ENCODE measurements around the gene C11orf21.

DNA sequence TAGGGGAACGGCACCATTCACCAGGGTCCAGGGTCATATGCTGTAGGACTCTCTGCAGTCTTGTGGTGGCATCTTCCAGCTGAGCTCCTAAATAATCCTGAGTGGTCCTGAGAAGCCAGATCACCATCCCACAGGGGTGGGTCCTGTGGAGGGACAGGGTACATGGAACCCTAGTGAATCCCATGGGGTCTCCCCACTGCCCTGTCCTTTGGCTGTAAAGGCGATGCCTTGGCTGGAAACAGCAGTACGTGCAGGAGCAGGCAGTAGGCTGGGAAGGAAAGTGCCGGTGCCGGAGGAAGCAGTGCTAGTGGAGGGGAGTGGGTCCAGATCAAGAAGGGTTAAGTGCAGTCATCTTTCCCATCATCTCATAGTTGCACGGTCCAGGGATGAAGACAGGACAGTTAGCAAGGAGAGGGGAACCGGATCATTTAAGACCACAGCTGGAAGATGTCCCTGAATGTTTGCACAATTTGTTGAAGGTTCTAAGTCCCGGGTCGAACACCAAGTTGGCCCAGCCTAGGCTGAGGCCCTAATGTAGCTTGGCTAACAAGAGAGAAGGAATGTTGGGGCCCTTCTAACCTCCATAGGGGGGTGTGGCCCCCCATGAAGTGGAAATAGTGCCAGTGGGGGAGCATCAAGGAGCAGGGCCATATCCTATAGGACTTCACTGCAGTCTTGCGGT is 18.2 kb upstream of the C11orf21 start:
- TF ChIP-seq, protein P1, sequence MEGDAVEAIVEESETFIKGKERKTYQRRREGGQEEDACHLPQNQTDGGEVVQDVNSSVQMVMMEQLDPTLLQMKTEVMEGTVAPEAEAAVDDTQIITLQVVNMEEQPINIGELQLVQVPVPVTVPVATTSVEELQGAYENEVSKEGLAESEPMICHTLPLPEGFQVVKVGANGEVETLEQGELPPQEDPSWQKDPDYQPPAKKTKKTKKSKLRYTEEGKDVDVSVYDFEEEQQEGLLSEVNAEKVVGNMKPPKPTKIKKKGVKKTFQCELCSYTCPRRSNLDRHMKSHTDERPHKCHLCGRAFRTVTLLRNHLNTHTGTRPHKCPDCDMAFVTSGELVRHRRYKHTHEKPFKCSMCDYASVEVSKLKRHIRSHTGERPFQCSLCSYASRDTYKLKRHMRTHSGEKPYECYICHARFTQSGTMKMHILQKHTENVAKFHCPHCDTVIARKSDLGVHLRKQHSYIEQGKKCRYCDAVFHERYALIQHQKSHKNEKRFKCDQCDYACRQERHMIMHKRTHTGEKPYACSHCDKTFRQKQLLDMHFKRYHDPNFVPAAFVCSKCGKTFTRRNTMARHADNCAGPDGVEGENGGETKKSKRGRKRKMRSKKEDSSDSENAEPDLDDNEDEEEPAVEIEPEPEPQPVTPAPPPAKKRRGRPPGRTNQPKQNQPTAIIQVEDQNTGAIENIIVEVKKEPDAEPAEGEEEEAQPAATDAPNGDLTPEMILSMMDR (optimal IDR thresholded peaks at IDR 0.05 in 1 of 3, IDR thresholded peaks at IDR 0.05 in 1 of 3, conservative IDR thresholded peaks at IDR 0.05 in 1 of 3; ENCODE audit: extremely low read depth in 1 of 3, insufficient read depth in 2 of 3, low read length in 3 of 3): no peak
- TF ChIP-seq EZH2 (IDR thresholded peaks at IDR 0.05; ENCODE audit: low read length): no peak
